Subcutaneous adipose tissue (tissue), 4 donors: ENCODE results near the gene RASGRP3. TPM values are rescaled to one million over a fixed set of nuclear protein-coding genes. Genes with fewer than 3 reads are reported as not detected.

Source experiments
- total RNA-seq, 4 donors: library from RNA; depleted of rRNA; stranded (reverse); fragments of >200 nt; gene quantifications; one replicate each; pipeline ENCODE4 v1.1.0, GENCODE V29; 2016
- TF ChIP-seq, protein P1 (sequence below): fragments of 450-650 bp; IDR thresholded peaks from one replicate; pipeline ENCODE4 v1.5.1; 2016; ENCODE audit warnings: low read depth, mild to moderate bottlenecking, control low read depth, antibody characterized with exemption, moderate library complexity

The RASGRP3 gene
- total RNA-seq, 4 donors from 2014 or later = 9.5 to 63.9 (median 33.2) TPM

- TF ChIP-seq, protein P1, sequence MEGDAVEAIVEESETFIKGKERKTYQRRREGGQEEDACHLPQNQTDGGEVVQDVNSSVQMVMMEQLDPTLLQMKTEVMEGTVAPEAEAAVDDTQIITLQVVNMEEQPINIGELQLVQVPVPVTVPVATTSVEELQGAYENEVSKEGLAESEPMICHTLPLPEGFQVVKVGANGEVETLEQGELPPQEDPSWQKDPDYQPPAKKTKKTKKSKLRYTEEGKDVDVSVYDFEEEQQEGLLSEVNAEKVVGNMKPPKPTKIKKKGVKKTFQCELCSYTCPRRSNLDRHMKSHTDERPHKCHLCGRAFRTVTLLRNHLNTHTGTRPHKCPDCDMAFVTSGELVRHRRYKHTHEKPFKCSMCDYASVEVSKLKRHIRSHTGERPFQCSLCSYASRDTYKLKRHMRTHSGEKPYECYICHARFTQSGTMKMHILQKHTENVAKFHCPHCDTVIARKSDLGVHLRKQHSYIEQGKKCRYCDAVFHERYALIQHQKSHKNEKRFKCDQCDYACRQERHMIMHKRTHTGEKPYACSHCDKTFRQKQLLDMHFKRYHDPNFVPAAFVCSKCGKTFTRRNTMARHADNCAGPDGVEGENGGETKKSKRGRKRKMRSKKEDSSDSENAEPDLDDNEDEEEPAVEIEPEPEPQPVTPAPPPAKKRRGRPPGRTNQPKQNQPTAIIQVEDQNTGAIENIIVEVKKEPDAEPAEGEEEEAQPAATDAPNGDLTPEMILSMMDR = no peak
Measured at GRCh38 chr2:33436083-33436482, 40.4 kb upstream of the RASGRP3 start.

DNA sequence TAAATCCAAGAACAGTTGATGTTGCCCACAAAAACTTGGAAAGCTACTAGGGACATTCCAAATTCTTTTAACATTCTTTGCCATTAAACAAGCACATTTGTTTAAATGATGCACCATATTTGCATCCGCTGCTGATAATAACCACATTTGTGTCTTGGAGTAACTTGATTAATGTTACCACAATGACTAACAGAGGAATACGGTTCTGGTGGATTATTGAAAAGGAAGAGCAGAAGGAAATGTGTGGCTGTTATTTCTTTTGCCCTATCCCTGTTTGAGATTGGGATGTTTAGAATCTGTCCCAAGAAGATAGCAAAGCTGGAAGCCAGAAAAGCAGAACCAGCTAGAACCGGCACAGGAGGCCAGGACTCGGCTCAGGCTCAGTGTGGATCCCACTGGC is 39.2 kb upstream of the RASGRP3 start:
- TF ChIP-seq, protein P1 = no peak

DNA sequence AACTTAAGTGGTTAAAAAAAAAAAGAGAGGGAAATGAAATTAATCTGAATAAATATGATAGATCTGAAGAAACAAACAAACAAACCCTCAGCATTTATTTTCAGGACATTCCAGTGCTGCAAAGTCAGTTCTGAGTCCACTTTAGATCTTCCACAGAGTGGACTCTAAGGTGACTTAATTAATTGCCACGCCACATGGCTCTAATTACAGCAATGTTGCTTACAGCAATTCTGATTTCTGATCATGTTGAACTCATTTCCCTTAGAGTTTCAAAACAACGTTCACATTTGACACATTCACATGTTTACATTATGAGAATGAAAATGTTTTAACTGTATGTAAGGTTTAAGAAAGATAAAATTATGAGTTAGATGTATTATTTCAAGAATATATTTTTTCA is 38.6 kb upstream of the RASGRP3 start:
- TF ChIP-seq, protein P1 = no peak

GRCh38 chr2:33441235-33441810 is 35.1 kb upstream of the RASGRP3 start:
- TF ChIP-seq, protein P1 = no peak

GRCh38 chr2:33442528-33443079 is 33.8 kb upstream of the RASGRP3 start:
- TF ChIP-seq, protein P1 = no peak

GRCh38 chr2:33443274-33443829 is 33.1 kb upstream of the RASGRP3 start:
- TF ChIP-seq, protein P1 = no peak

GRCh38 chr2:33444967-33445366 is 31.5 kb upstream of the RASGRP3 start:
- TF ChIP-seq, protein P1 = no peak
